A549 treated with CORT108297 at 1 μM for 4 hours (cell line): Measurements from ENCODE around the gene AP5B1. TPM values are rescaled to one million over a fixed set of nuclear protein-coding genes. Genes with fewer than 3 reads are reported as not detected.

Source experiments
- total RNA-seq: library from RNA; stranded (reverse); fragments of 200-300 nt; extraction: Qiagen RNA extraction; gene quantifications from 5 replicates; pipeline ENCODE4 v1.2.3, GENCODE V29; 2022

AP5B1 gene
- total RNA-seq = 7.6 to 13.5 TPM (median 11.9 TPM) in 5 replicates

GRCh38 chr11:65780770-65781151 is at the start of gene AP5B1:
Gene AP5B1, minus strand, starts transcription at chr11:65780976. Its CDS starts 385 bp downstream, at chr11:65780591.

GRCh38 chr11:65786786-65787636 is 6.2 kb upstream of the AP5B1 start, which contains the start of gene OVOL1:
Gene OVOL1, plus strand, starts transcription at chr11:65787063. Its CDS starts 311 bp downstream, at chr11:65787374.

Other genes with a start within 250 kb of the AP5B1 start
- gene LTBP3, start 222.6 kb downstream of the AP5B1 start, total RNA-seq = 93.6 to 147 TPM (median 130 TPM) in 5 replicates
- gene ZNRD2, start 210.5 kb downstream of the AP5B1 start, total RNA-seq = 73.5 to 87.2 TPM (median 82.1 TPM) in 5 replicates
- 25.3 to 58.9 TPM (median 51.7 TPM) in 5 replicates for gene FAM89B, start 208.4 kb downstream of the AP5B1 start, total RNA-seq
- 29.8 to 47.7 TPM (median 43.6 TPM) in 5 replicates for gene EHBP1L1, start 204.9 kb downstream of the AP5B1 start, total RNA-seq
- 0.29 to 1.0 TPM (median 0.76 TPM) in 4 of 5 replicates, not detected in the other for gene KCNK7, start 185.2 kb downstream of the AP5B1 start, total RNA-seq
- 41.9 to 53.5 TPM (median 53.1 TPM) in 5 replicates for gene MAP3K11, start 166.8 kb downstream of the AP5B1 start, total RNA-seq
- 25.5 to 41.3 TPM (median 38.9 TPM) in 5 replicates for gene PCNX3, start 165.2 kb downstream of the AP5B1 start, total RNA-seq
- gene SIPA1, start 142.9 kb downstream of the AP5B1 start, total RNA-seq = 12.7 to 20.7 TPM (median 19.3 TPM) in 5 replicates
- gene RELA, start 118.1 kb downstream of the AP5B1 start, total RNA-seq = 64.8 to 82.6 TPM (median 79.5 TPM) in 5 replicates
- 42.0 to 56.6 TPM (median 51.7 TPM) in 5 replicates for gene KAT5, start 68.7 kb downstream of the AP5B1 start, total RNA-seq
- 29.7 to 54.1 TPM (median 51.4 TPM) in 5 replicates for gene RNASEH2C, start 60.2 kb downstream of the AP5B1 start, total RNA-seq
- gene OVOL1, start 6.1 kb upstream of the AP5B1 start, total RNA-seq = 0.02 to 0.09 TPM (median 0.07 TPM) in 3 of 5 replicates, not detected in the others
- 0.06 to 0.27 TPM (median 0.08 TPM) in 3 of 5 replicates, not detected in the others for gene SNX32, start 53.0 kb upstream of the AP5B1 start, total RNA-seq
- 1,930 to 2,323 TPM (median 2,279 TPM) in 5 replicates for gene CFL1, start 77.2 kb upstream of the AP5B1 start, total RNA-seq
- gene MUS81, start 79.5 kb upstream of the AP5B1 start, total RNA-seq = 25.2 to 36.4 TPM (median 34.5 TPM) in 5 replicates
- gene EFEMP2, start 91.8 kb upstream of the AP5B1 start, total RNA-seq = 0.77 to 1.4 TPM (median 1.2 TPM) in 5 replicates
- 0.06 to 0.16 TPM in 2 of 5 replicates, not detected in the others for gene CTSW, start 98.9 kb upstream of the AP5B1 start, total RNA-seq
- gene FIBP, start 107.5 kb upstream of the AP5B1 start, total RNA-seq = 71.8 to 97.2 TPM (median 89.4 TPM) in 5 replicates
- gene CCDC85B, start 109.7 kb upstream of the AP5B1 start, total RNA-seq = 24.4 to 53.2 TPM (median 49.6 TPM) in 5 replicates
- gene FOSL1, start 119.4 kb upstream of the AP5B1 start, total RNA-seq = 148 to 236 TPM (median 164 TPM) in 5 replicates
- gene C11orf68, start 138.1 kb upstream of the AP5B1 start, total RNA-seq = 40.6 to 65.5 TPM (median 61.3 TPM) in 5 replicates
- 196 to 277 TPM (median 239 TPM) in 5 replicates for gene DRAP1, start 138.4 kb upstream of the AP5B1 start, total RNA-seq
- gene TSGA10IP, start 164.5 kb upstream of the AP5B1 start, total RNA-seq = not detected in 5 replicates
- gene SART1, start 180.8 kb upstream of the AP5B1 start, total RNA-seq = 46.6 to 64.2 TPM (median 61.5 TPM) in 5 replicates
- 37.5 to 48.4 TPM (median 38.6 TPM) in 5 replicates for gene EIF1AD, start 221.2 kb upstream of the AP5B1 start, total RNA-seq
- 385 to 515 TPM (median 496 TPM) in 5 replicates for gene BANF1, start 221.5 kb upstream of the AP5B1 start, total RNA-seq
- gene CST6, start 231.0 kb upstream of the AP5B1 start, total RNA-seq = not detected in 5 replicates
- 1.4 to 1.9 TPM (median 1.8 TPM) in 5 replicates for gene CATSPER1, start 245.5 kb upstream of the AP5B1 start, total RNA-seq